Ureter (tissue), 1 donor: ENCODE data around the gene KIAA0319L. TPM values are rescaled to one million over a fixed set of nuclear protein-coding genes. Genes with fewer than 3 reads are reported as not detected.

Experiments used
- DNase-seq: peaks from one replicate; pipeline ENCODE4 v3.0.0-alpha.2; 2020; ENCODE audit warnings: low spot score
- total RNA-seq: library from RNA; stranded (reverse); gene quantifications from one replicate; pipeline ENCODE4 v1.2.4, GENCODE V29; 2023
- donor health status: DM: yes; HTN: yes; CAD: no.

KIAA0319L gene
- total RNA-seq, 1 donor from 2014 or later: 74.6 TPM

DNA sequence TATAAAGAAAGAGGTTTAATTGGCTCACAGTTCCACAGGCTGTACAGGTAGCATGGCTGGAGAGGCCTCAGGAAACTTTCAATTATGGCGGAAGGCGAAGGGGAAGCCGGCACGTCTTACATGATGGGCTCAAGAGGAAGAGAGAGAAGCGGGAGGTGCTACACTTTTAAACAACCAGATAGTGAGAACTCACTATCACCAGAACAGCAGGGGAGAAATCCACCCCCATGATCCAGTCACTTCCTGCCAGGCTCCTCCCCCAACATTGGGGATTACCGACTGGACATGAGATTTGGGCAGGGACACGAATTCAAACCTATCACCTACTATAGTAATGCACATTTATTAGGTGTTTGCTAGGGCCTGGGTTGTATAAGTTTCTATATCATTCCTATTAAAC is 170.9 kb downstream of the KIAA0319L start:
- DNase-seq: no peak

Other genes with a start within 250 kb of the KIAA0319L start
- gene NCDN, start 396 bp upstream of the KIAA0319L start, total RNA-seq: 27.1 TPM
- gene TFAP2E, start 15.9 kb upstream of the KIAA0319L start, total RNA-seq: 1.2 TPM
- 54.1 TPM for gene PSMB2, start 84.1 kb upstream of the KIAA0319L start, total RNA-seq
- 5.4 TPM for gene C1orf216, start 161.5 kb upstream of the KIAA0319L start, total RNA-seq
- 1.9 TPM for gene CLSPN, start 212.6 kb upstream of the KIAA0319L start, total RNA-seq